HG03575 (cell line): Measurements from ENCODE around the gene ZNF700.
"Not testable (repeated sequence)": the region's sequence is repeated elsewhere in the genome, so short reads cannot be mapped to it uniquely, and the experiment has no call there.

Experiments
- ATAC-seq: cut with Tn5 transposase; IDR thresholded peaks from one replicate; pipeline ENCODE4 v1.9.1; 2021; ENCODE audit not compliant: unreplicated experiment, insufficient number of reproducible peaks, low FRiP score; ENCODE audit errors: extremely low read depth

The ZNF700 gene

GRCh38 chr19:11931513-11931912, 6.6 kb downstream of the ZNF700 start:
- no peak for ATAC-seq

- not testable (repeated sequence) for ATAC-seq
Observed at GRCh38 chr19:11935829-11936228, 10.9 kb downstream of the ZNF700 start.

GRCh38 chr19:11938383-11938782, 13.5 kb downstream of the ZNF700 start:
- not testable (repeated sequence) for ATAC-seq

- ATAC-seq = not testable (repeated sequence)
Observed at GRCh38 chr19:11941361-11941887, 16.5 kb downstream of the ZNF700 start.

- ATAC-seq = no peak
Observed at GRCh38 chr19:11942008-11942842, 17.3 kb downstream of the ZNF700 start.

GRCh38 chr19:11942843-11943108, 17.9 kb downstream of the ZNF700 start:
- ATAC-seq = no peak

GRCh38 chr19:11944656-11945055, 19.7 kb downstream of the ZNF700 start:
- no peak for ATAC-seq

- ATAC-seq = no peak
Observed at GRCh38 chr19:11948646-11949045, 23.7 kb downstream of the ZNF700 start.

- ATAC-seq = no peak
Observed at GRCh38 chr19:11949201-11949600, 24.3 kb downstream of the ZNF700 start.

GRCh38 chr19:11949614-11950080, 24.7 kb downstream of the ZNF700 start:
- ATAC-seq = not testable (repeated sequence)

- no peak for ATAC-seq
Observed at GRCh38 chr19:11950312-11950711, 25.4 kb downstream of the ZNF700 start.

- ATAC-seq = no peak
Observed at GRCh38 chr19:11963566-11964355, 38.9 kb downstream of the ZNF700 start.

- ATAC-seq = peak; percentile 26
Observed at GRCh38 chr19:11964496-11964857, 39.6 kb downstream of the ZNF700 start.

GRCh38 chr19:11964858-11965645, 40.1 kb downstream of the ZNF700 start, which contains the start of gene ZNF763:
ZNF763 (plus strand) TSS chr19:11965040; CDS start chr19:11965209, 169 bp downstream.
- ATAC-seq = peak; percentile 52

GRCh38 chr19:11970174-11970573, 45.3 kb downstream of the ZNF700 start:
- no peak for ATAC-seq

- ATAC-seq = no peak
Observed at GRCh38 chr19:11971041-11971440, 46.1 kb downstream of the ZNF700 start.

GRCh38 chr19:11973019-11973810, 48.3 kb downstream of the ZNF700 start:
- no peak for ATAC-seq

- ATAC-seq = no peak
Observed at GRCh38 chr19:11978492-11979100, 53.7 kb downstream of the ZNF700 start.
